Vagina (tissue), 2 donors: ENCODE results near the gene GATA6.

Source experiments
- POLR2AphosphoS5 ChIP-seq, 2 donors: sonication (generic); formaldehyde crosslinking; IDR thresholded peaks; one replicate each; pipeline ENCODE4 v1.9.0; 2017; ENCODE audit warnings: antibody characterized with exemption in 2 of 2, mild to moderate bottlenecking in 2 of 2, low read depth in 1 of 2; ENCODE audit not compliant: insufficient read depth in 1 of 2
- TF ChIP-seq, protein P1 (sequence below), 3 experiments: fragments of 450-650 bp in 2 of 3; fragments of 200-600 bp in 1 of 3; sonication (generic) in 1 of 3; IDR thresholded peaks; one replicate each; pipeline ENCODE4 v1.5.1; 2017 to 2019; ENCODE audit warnings: antibody characterized with exemption in 3 of 3, mild to moderate bottlenecking in 2 of 3, moderate library complexity in 2 of 3

DNA sequence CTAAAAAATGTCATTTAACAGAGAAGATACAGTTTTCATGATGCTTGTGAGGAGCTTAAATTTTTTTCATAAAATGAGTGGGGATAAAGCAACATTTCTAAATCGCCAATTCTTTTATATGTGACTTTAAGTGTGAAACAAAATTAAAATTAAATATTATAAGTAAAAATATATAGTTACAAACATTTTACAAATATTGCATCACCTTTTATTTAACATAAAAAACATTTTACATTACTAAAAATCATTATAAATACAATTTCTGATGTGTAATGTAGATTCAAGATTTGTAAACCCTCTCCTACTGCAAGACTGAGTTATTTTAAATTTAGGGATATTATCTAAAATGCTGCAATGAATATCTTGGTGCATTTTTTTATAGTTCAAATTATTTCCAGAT lies 44.4 kb upstream of the GATA6 start:
- TF ChIP-seq POLR2AphosphoS5 (IDR thresholded peaks at IDR 0.05; ENCODE audit: insufficient read depth in 1 of 2, low read depth in 1 of 2) = no peak
- TF ChIP-seq, protein P1, sequence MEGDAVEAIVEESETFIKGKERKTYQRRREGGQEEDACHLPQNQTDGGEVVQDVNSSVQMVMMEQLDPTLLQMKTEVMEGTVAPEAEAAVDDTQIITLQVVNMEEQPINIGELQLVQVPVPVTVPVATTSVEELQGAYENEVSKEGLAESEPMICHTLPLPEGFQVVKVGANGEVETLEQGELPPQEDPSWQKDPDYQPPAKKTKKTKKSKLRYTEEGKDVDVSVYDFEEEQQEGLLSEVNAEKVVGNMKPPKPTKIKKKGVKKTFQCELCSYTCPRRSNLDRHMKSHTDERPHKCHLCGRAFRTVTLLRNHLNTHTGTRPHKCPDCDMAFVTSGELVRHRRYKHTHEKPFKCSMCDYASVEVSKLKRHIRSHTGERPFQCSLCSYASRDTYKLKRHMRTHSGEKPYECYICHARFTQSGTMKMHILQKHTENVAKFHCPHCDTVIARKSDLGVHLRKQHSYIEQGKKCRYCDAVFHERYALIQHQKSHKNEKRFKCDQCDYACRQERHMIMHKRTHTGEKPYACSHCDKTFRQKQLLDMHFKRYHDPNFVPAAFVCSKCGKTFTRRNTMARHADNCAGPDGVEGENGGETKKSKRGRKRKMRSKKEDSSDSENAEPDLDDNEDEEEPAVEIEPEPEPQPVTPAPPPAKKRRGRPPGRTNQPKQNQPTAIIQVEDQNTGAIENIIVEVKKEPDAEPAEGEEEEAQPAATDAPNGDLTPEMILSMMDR (IDR thresholded peaks at IDR 0.05) = no peak
